Retinal pigment epithelial cell (primary cell): Measurements from ENCODE around the gene SARDH.

ENCODE experiments used
- DNase-seq: peaks from one replicate; pipeline ENCODE4 v3.0.0-alpha.2; 2010; ENCODE audit warnings: low read depth
- H3K4me3 ChIP-seq: 2 replicates; pipeline ENCODE4 v1.5.1; 2011; ENCODE audit warnings: mild to moderate bottlenecking, low read length, control low read depth, moderate library complexity
- TF ChIP-seq, protein P1 (sequence below): conservative IDR thresholded peaks from 2 replicates; pipeline ENCODE4 v1.5.1; 2011; ENCODE audit warnings: low read depth, low read length, control low read depth, inconsistent platforms

The SARDH gene

DNA sequence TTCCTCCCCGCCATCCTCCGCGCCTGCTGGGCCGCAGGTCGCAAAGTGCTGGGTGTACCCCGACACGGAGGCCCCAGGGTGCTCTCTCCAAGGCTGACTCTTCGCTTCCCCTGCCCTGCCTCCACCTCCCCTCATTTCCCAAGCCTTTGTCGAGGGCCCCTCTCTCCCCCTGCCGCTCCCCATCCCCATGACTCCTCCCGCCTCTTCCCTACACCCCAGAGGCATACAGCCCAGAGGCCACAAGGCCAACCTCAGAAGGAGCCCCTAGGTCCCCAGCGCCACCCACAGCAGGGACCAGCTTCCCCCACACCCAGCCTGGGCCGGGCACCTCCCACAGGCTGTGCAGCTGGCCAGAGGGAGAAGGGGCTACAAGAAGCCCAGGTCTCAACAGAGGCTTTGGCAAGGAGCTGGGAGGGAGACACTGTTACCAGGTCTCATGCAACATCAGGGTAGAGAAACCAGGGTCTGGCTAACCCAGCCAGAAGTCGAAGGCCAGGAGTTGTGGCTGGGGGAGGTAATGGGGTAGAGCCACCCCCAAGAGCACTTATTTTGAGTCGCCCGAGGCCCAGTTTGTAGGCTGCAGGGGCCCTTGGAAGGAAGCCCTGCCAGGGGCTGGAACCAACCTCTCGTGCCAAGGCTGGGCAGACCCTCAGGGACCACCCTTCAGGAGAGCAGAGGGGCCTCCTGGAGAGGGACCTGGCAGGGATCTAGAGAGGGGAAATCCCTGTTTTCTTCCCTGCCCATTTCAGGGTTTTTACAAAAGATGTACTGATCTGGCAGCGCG lies 24.5 kb upstream of the SARDH start:
- TF ChIP-seq, protein P1, sequence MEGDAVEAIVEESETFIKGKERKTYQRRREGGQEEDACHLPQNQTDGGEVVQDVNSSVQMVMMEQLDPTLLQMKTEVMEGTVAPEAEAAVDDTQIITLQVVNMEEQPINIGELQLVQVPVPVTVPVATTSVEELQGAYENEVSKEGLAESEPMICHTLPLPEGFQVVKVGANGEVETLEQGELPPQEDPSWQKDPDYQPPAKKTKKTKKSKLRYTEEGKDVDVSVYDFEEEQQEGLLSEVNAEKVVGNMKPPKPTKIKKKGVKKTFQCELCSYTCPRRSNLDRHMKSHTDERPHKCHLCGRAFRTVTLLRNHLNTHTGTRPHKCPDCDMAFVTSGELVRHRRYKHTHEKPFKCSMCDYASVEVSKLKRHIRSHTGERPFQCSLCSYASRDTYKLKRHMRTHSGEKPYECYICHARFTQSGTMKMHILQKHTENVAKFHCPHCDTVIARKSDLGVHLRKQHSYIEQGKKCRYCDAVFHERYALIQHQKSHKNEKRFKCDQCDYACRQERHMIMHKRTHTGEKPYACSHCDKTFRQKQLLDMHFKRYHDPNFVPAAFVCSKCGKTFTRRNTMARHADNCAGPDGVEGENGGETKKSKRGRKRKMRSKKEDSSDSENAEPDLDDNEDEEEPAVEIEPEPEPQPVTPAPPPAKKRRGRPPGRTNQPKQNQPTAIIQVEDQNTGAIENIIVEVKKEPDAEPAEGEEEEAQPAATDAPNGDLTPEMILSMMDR, result no peak
- no peak overlapping the region for H3K4me3 ChIP-seq
- no peak for DNase-seq

DNA sequence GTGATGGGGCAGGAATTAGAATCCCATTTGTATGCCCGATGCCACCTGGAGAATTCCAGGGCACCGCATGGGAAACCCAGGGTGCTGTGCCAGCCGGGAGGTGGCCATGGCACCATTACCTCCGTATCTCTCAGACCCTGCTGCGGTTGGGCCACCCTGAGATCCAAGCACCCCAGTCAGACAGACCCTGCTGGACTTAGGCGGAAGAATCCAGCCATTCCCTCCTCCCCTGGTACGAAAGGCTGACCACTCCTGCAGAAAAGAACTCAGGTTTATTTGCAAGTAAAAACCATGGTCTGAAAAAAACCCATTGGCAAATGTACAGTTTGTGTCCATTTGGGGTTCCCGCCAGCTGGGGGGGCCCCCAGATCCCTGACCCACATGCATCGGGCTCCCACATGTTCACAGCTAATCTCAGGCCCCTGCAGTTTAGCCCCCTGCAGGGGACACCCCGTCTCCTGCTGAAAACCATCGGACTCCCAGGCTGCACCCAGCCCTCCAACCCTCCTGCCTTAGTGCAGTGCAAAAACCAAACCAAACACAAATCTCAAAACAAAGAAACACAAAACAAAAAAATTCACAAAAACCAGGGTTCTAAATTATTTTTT lies 23.6 kb upstream of the SARDH start:
- no peak overlapping the region for H3K4me3 ChIP-seq
- TF ChIP-seq, protein P1, result no peak
- no peak for DNase-seq

DNA sequence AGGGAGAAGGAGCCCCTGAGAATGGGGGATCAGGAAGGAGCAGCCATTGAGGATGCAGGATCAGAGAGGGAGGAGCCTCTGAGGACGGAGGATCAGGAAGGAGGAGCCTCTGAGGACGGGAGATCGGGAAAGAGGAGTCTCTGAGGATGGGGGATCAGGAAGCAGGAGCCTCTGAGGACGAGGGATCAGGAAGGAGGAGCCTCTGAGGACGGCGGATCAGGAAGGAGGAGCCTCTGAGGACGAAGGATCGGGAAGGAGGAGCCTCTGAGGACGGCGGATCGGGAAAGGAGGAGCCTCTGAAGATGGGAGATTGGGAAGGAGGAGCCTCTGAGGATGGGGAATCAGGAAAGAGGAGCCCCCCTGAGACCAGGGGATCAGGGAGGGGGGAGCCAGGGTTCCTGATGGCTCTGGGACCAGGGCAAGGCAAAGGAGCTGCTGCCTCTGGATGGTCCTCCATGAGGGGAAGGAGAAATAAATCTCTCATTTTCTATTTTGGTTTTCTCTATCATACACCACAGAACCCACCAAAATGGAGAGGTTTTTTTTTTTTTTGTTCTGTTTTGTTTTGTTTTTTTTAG lies 22.6 kb upstream of the SARDH start:
- no peak overlapping the region for H3K4me3 ChIP-seq
- no peak for DNase-seq
- TF ChIP-seq, protein P1, result no peak

DNA sequence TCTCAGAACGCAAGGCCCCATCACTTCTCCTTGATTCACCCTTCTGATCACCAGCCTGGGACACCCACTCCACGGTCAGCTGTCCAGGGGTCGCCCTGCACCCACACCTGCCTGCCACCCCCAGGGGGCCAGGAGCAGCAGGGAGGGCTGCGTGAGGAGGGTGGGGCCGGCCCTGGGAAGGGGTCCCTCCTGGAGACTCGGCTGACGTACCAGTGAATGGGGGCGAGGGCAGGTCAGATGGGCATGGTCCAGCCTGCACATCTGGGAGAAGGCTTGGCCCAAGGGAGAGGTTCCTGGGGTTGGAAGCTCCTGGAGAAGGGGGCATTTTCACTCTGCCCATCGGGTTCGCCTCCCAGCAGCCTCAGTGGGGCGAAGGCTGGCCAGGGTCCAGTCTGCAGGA lies 21.8 kb upstream of the SARDH start:
- no peak overlapping the region for H3K4me3 ChIP-seq
- TF ChIP-seq, protein P1, result no peak
- no peak for DNase-seq

DNA sequence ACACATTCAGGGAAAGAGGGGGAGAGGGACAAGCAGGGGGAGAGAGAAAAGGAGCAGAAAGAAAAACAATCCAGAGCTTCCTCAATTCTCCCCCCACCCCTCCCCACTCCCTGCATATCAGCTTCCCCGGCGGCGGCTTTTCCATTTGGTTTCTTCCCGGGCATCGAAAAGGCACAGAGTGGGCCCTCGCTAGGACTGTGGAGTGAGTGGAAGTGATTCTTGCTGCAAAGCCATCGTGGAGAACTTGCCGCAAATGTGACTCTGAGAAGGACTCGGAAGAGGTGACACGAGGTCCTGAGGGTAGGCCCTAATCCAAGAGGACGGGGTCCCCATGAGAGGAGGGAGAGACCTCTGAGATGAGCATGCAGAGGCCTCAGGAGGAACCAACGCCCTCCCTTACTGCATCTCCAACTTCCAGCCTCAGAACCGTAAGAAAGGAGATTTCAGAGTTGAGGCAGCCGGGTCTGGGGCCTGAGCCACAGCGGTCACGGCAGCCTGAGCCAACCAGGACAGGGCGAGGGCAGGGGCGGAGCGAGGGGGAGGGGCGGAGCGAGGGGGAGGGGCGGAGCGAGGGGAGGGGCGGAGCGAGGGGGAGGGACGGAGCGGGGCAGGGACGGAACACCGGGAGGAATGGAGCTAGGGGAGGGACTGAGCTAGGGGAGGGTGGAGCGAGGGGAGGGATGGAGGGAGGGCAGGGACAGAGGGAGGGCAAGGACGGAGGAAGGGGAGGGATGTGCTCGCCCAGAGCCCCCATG lies 21.2 kb upstream of the SARDH start:
- TF ChIP-seq, protein P1, result no peak
- no peak for DNase-seq
- no peak overlapping the region for H3K4me3 ChIP-seq

DNA sequence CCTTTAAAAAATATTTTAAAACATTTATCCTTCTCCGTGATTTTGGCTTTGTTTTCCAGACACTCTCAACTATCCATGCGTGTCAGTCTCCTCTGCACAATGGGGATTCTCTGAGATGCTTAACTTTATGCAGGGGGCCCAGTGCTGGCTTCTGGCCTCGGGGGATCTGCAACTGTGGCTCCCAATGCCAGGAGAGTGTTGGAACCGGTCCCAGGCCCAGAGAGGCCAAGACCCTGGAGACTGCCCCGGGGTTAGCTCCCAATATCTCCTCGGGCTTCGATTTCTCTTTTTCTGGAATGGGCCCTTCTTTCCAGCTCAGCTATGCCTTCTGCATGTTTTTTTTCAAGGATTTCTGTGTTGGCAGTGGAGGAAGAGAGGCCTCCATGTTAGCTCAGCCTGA lies 20.1 kb upstream of the SARDH start:
- no peak for DNase-seq

More for the DNA sequence above, 20.1 kb upstream of the SARDH start:
- H3K4me3 ChIP-seq, result no peak overlapping the region
- TF ChIP-seq, protein P1, result no peak
